Measurements from ENCODE around the gene XRN1.

DNA sequence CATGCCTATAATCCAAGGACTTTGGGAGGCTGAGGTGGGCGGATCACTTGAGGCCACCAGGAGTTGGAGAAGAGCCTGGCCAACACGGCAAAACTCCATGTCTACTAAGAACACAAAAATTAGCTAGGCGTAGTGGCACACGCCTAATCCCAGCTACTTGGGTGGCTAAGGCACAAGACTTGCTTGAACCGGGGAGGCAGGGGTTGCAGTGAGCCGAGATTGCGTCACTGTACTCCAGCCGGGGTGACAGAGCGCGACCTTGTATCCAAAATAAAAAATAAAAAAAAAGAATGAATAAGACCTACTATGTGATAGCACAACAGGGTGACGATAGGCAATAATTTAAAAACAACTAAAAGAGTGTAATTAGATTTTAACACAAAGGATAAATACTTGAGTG lies 3.5 kb downstream of the XRN1 start:
- TF ChIP-seq EZH2 (IDR thresholded peaks at IDR 0.05; ENCODE audit: low read length, unreplicated experiment), result no peak
- TF ChIP-seq, protein P1, sequence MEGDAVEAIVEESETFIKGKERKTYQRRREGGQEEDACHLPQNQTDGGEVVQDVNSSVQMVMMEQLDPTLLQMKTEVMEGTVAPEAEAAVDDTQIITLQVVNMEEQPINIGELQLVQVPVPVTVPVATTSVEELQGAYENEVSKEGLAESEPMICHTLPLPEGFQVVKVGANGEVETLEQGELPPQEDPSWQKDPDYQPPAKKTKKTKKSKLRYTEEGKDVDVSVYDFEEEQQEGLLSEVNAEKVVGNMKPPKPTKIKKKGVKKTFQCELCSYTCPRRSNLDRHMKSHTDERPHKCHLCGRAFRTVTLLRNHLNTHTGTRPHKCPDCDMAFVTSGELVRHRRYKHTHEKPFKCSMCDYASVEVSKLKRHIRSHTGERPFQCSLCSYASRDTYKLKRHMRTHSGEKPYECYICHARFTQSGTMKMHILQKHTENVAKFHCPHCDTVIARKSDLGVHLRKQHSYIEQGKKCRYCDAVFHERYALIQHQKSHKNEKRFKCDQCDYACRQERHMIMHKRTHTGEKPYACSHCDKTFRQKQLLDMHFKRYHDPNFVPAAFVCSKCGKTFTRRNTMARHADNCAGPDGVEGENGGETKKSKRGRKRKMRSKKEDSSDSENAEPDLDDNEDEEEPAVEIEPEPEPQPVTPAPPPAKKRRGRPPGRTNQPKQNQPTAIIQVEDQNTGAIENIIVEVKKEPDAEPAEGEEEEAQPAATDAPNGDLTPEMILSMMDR (conservative IDR thresholded peaks at IDR 0.05; ENCODE audit: low read depth, low read length), result no peak
- no peak for TF ChIP-seq EZH2phosphoT487 (IDR thresholded peaks at IDR 0.05; ENCODE audit: borderline replicate concordance, low read length)

Data from PC-3 (cell line).